A673 (cell line): Measurements from ENCODE around the gene IFT52. TPM values are rescaled to one million over a fixed set of nuclear protein-coding genes. Genes with fewer than 3 reads are reported as not detected.

Experiments used
- BruUV-seq: library from RNA; stranded (reverse); fragments of 400-500 nt; replicated peaks from 2 replicates; lab custom pipeline; 2021; lab: Mats Ljungman, UMichigan
- CTCF ChIA-PET: fragments of 300-600 bp; sonication (Branson Sonifier 250); formaldehyde crosslinking; loops from one replicate; lab custom pipeline; 2022; ENCODE audit warnings: antibody characterized with exemption; lab: Charles Lee
- POLR2A ChIA-PET: fragments of 300-600 bp; sonication (Branson Sonifier 250); formaldehyde crosslinking; loops from one replicate; lab custom pipeline; 2022; ENCODE audit warnings: antibody characterized with exemption; ENCODE audit not compliant: low non-redundant PET; lab: Charles Lee
- DNase-seq: peaks from one replicate; pipeline ENCODE4 v3.0.0-alpha.2; 2015; ENCODE audit warnings: low spot score
- H3K27ac ChIP-seq: fragments of 200-600 bp; sonication (generic); 2 replicates; pipeline ENCODE4 v1.5.1; 2016; ENCODE audit warnings: mixed run types, low read depth, mild to moderate bottlenecking, mixed read lengths, antibody characterized with exemption, low read length; ENCODE audit not compliant: poor library complexity, severe bottlenecking
- H3K27me3 ChIP-seq: fragments of 200-600 bp; sonication (generic); replicated peaks from 2 replicates; pipeline ENCODE4 v1.6.1; 2017; ENCODE audit warnings: mixed run types, low read depth, mild to moderate bottlenecking, mixed read lengths, antibody characterized with exemption, low read length; ENCODE audit not compliant: insufficient read depth, poor library complexity
- H3K36me3 ChIP-seq: fragments of 200-600 bp; sonication (generic); 2 replicates; pipeline ENCODE4 v1.6.1; 2016; ENCODE audit warnings: mixed run types, mild to moderate bottlenecking, mixed read lengths, antibody characterized with exemption, low read length; ENCODE audit not compliant: insufficient read depth, poor library complexity, severe bottlenecking
- H3K4me1 ChIP-seq: fragments of 200-600 bp; sonication (generic); 2 replicates; pipeline ENCODE4 v1.6.1; 2017; ENCODE audit warnings: mixed run types, mild to moderate bottlenecking, mixed read lengths, antibody characterized with exemption, low read length; ENCODE audit not compliant: insufficient read depth, poor library complexity, severe bottlenecking
- H3K4me3 ChIP-seq: fragments of 200-600 bp; sonication (generic); 2 replicates; pipeline ENCODE4 v1.5.1; 2016; ENCODE audit warnings: low read depth, mixed run types, mild to moderate bottlenecking, mixed read lengths, low read length; ENCODE audit not compliant: poor library complexity, severe bottlenecking
- H3K9me3 ChIP-seq: fragments of 200-600 bp; sonication (generic); 2 replicates; pipeline ENCODE4 v1.6.1; 2016; ENCODE audit warnings: mixed run types, low read depth, mild to moderate bottlenecking, mixed read lengths, antibody characterized with exemption, low read length; ENCODE audit not compliant: poor library complexity, severe bottlenecking
- CTCF ChIP-seq: fragments of 300-800, 200-600 bp; sonication (generic); conservative IDR thresholded peaks from 2 replicates; pipeline ENCODE4 v1.5.1; 2017; ENCODE audit warnings: low read depth, mild to moderate bottlenecking, antibody characterized with exemption, low read length, moderate library complexity, mixed read lengths
- EZH2 ChIP-seq: fragments of 200-600 bp; sonication (generic); IDR thresholded peaks from 2 replicates; pipeline ENCODE4 v1.6.1; 2017; ENCODE audit warnings: borderline replicate concordance, low read depth, mild to moderate bottlenecking, mixed read lengths, antibody characterized with exemption, low read length; ENCODE audit not compliant: poor library complexity, severe bottlenecking
- intact Hi-C: fragments of 100-400 bp; cut with micrococcal nuclease; formaldehyde crosslinking; loops from one replicate; pipeline ENCODE4 v1.10.0; 2022; ENCODE audit not compliant: unreplicated experiment
- total RNA-seq: library from RNA; stranded (reverse); gene quantifications from 2 replicates; pipeline ENCODE4 v1.2.3, GENCODE V29; 2021

The IFT52 gene
- total RNA-seq, 1 experiment from 2014 or later = 44.3 TPM

GRCh38 chr20:43563991-43564390 lies 26.7 kb upstream of the IFT52 start:
- no peaks in the 10 kb centered on the region for H3K27me3 ChIP-seq
- no peaks in the 10 kb centered on the region for H3K9me3 ChIP-seq
- BruUV-seq = no TSS peak
- no peak for DNase-seq
- no peak overlapping the region for H3K4me3 ChIP-seq
- no peaks in the 10 kb centered on the region for H3K36me3 ChIP-seq
- no peak overlapping the region for H3K27ac ChIP-seq
- POLR2A ChIA-PET = no interaction called here
- intact Hi-C loops = no loop called here
- TF ChIP-seq CTCF (no peak), EZH2 (no peak)
- CTCF ChIA-PET = no interaction called here
- H3K4me1 ChIP-seq = no peaks in the 10 kb centered on the region

- no peaks in the 10 kb centered on the region for H3K27me3 ChIP-seq
- POLR2A ChIA-PET = no interaction called here
- H3K4me1 ChIP-seq = no peaks in the 10 kb centered on the region
- DNase-seq = no peak
- no peaks in the 10 kb centered on the region for H3K36me3 ChIP-seq
- BruUV-seq = no TSS peak
- no peak overlapping the region for H3K27ac ChIP-seq
- no peaks in the 10 kb centered on the region for H3K9me3 ChIP-seq
- intact Hi-C loops = no loop called here
- no peak for TF ChIP-seq CTCF
- TF ChIP-seq EZH2 = no peak
- CTCF ChIA-PET = no interaction called here
- no peak overlapping the region for H3K4me3 ChIP-seq
These were observed 26.3 kb upstream of the IFT52 start for GRCh38 chr20:43564455-43564854.

- ChIA-PET POLR2A (no interaction called here), CTCF (no interaction called here)
- intact Hi-C loops = no loop called here
- Histone ChIP-seq H3K27ac (no peak overlapping the region), H3K4me3 (no peak overlapping the region), H3K4me1 (no peaks in the 10 kb centered on the region), H3K9me3 (no peaks in the 10 kb centered on the region), H3K27me3 (no peaks in the 10 kb centered on the region), H3K36me3 (no peaks in the 10 kb centered on the region)
- TF ChIP-seq CTCF (no peak), EZH2 (no peak)
- no peak for DNase-seq
- no TSS peak for BruUV-seq
These were observed 25.6 kb upstream of the IFT52 start for GRCh38 chr20:43564993-43565757.
